CD8-positive, alpha-beta memory T cell (primary cell): Measurements from ENCODE around the gene SLC39A11. TPM values are rescaled to one million over a fixed set of nuclear protein-coding genes. Genes with fewer than 3 reads are reported as not detected.
"Not testable (repeated sequence)": the region's sequence is repeated elsewhere in the genome, so short reads cannot be mapped to it uniquely, and the experiment has no call there.

Experiments
- CTCF ChIA-PET: fragments of 350-600 bp; sonication (Branson Sonifier 250); formaldehyde crosslinking; loops from one replicate; lab custom pipeline; 2021; ENCODE audit warnings: antibody characterized with exemption; lab: Charles Lee
- POLR2A ChIA-PET: fragments of 350-600 bp; sonication (Branson Sonifier 250); formaldehyde crosslinking; loops from one replicate; lab custom pipeline; 2021; ENCODE audit warnings: antibody characterized with exemption; lab: Charles Lee
- DNase-seq, 5 donors: peaks; one replicate each; pipeline versions ENCODE4 v3.0.0 to v3.0.0-alpha.2; 2020 to 2022; ENCODE audit warnings: mixed read lengths in 1 of 5
- H3K27ac ChIP-seq: one replicate; pipeline ENCODE4 v1.7.0; 2013; ENCODE audit warnings: low read depth, mild to moderate bottlenecking, low read length, moderate library complexity
- H3K27me3 ChIP-seq: 2 replicates; pipeline ENCODE4 v1.7.0; 2013; ENCODE audit warnings: low read length, mild to moderate bottlenecking; ENCODE audit not compliant: insufficient read depth, poor library complexity, severe bottlenecking
- H3K36me3 ChIP-seq: 2 replicates; pipeline ENCODE4 v1.7.0; 2013; ENCODE audit warnings: mild to moderate bottlenecking, low read length, moderate library complexity; ENCODE audit not compliant: insufficient read depth
- H3K4me1 ChIP-seq: 2 replicates; pipeline ENCODE4 v1.7.0; 2013; ENCODE audit warnings: mild to moderate bottlenecking, low read length, moderate library complexity; ENCODE audit not compliant: insufficient read depth
- H3K4me3 ChIP-seq: 2 replicates; pipeline ENCODE4 v1.7.0; 2013; ENCODE audit warnings: mild to moderate bottlenecking, low read length
- H3K9me3 ChIP-seq: 2 replicates; pipeline ENCODE4 v1.7.0; 2013; ENCODE audit warnings: mild to moderate bottlenecking, low read length
- H3K27ac Mint-ChIP-seq, 8 donors: one replicate each; pipeline ENCODE4 v1.8.0; 2020 to 2021; ENCODE audit warnings: mixed read lengths in 8 of 8, mild to moderate bottlenecking in 6 of 8, inconsistent platforms in 3 of 8, moderate library complexity in 3 of 8
- H3K27me3 Mint-ChIP-seq, 2 donors: one replicate each; pipeline ENCODE4 v1.8.0; 2020 to 2021; ENCODE audit warnings: mixed read lengths in 2 of 2, mild to moderate bottlenecking in 1 of 2, moderate library complexity in 1 of 2
- H3K36me3 Mint-ChIP-seq, 3 donors: one replicate each; pipeline ENCODE4 v1.8.0; 2020 to 2021; ENCODE audit warnings: mixed read lengths in 3 of 3, inconsistent platforms in 1 of 3, mild to moderate bottlenecking in 1 of 3
- H3K4me1 Mint-ChIP-seq, 3 donors: one replicate each; pipeline ENCODE4 v1.8.0; 2020 to 2021; ENCODE audit warnings: mixed read lengths in 3 of 3, inconsistent platforms in 1 of 3, mild to moderate bottlenecking in 1 of 3
- H3K4me3 Mint-ChIP-seq, 7 donors: one replicate each; pipeline ENCODE4 v1.8.0; 2020 to 2021; ENCODE audit warnings: mixed read lengths in 7 of 7, mild to moderate bottlenecking in 6 of 7, moderate library complexity in 4 of 7, inconsistent platforms in 2 of 7
- H3K9me3 Mint-ChIP-seq, 5 donors: one replicate each; pipeline ENCODE4 v1.8.0; 2020 to 2022; ENCODE audit warnings: mixed read lengths in 5 of 5, mild to moderate bottlenecking in 3 of 5, moderate library complexity in 2 of 5, inconsistent platforms in 1 of 5
- polyA plus RNA-seq: library from polyadenylated mRNA; unstranded; fragments of 300-500 nt; fragmentation: Illumina TruSeq; gene quantifications from one replicate; pipeline ENCODE4 v1.2.3, GENCODE V29; 2021
- total RNA-seq, 2 experiments: library from RNA; stranded (reverse); gene quantifications; one replicate each; pipeline ENCODE4 v1.2.3, GENCODE V29; 2021

Gene SLC39A11
- total and polyA plus RNA-seq, 3 experiments from 2014 or later, result 13.1 to 18.5 (median 17.2) TPM

- Histone ChIP-seq H3K27ac (no peak overlapping the region), H3K36me3 (no peaks in the 10 kb centered on the region), H3K4me3 (no peak overlapping the region), H3K9me3 (no peaks in the 10 kb centered on the region), H3K4me1 (no peaks in the 10 kb centered on the region), H3K27me3 (no peaks in the 10 kb centered on the region)
- no peak overlapping the region for H3K27ac Mint-ChIP-seq
- no peaks in the 10 kb centered on the region for H3K27me3 Mint-ChIP-seq
- no peaks in the 10 kb centered on the region for H3K4me1 Mint-ChIP-seq
- no peak overlapping the region for H3K4me3 Mint-ChIP-seq
- ChIA-PET CTCF (no interaction called here), POLR2A (no interaction called here)
- peaks cover 0 to 4% (median 0%) of the 10 kb centered on the region in 5 donors for H3K9me3 Mint-ChIP-seq
- peaks cover 12 to 52% (median 14%) of the 10 kb centered on the region in 3 donors for H3K36me3 Mint-ChIP-seq
- DNase-seq, result no peak
Measured at GRCh38 chr17:72775919-72776318, 316.6 kb downstream of the SLC39A11 start.

GRCh38 chr17:72775237-72775636, 317.3 kb downstream of the SLC39A11 start:
- Mint-ChIP-seq H3K36me3 (peaks cover 12 to 56% (median 16%) of the 10 kb centered on the region in 3 donors), H3K27ac (no peak overlapping the region), H3K27me3 (no peaks in the 10 kb centered on the region), H3K4me3 (no peak overlapping the region), H3K9me3 (peaks cover 0 to 7% (median 0%) of the 10 kb centered on the region in 5 donors), H3K4me1 (no peaks in the 10 kb centered on the region)
- H3K27me3 ChIP-seq, result no peaks in the 10 kb centered on the region
- H3K9me3 ChIP-seq, result no peaks in the 10 kb centered on the region
- H3K27ac ChIP-seq, result no peak overlapping the region
- H3K36me3 ChIP-seq, result no peaks in the 10 kb centered on the region
- ChIA-PET CTCF (interaction anchor here (0.9 kb wide), 1 partner anchor 48 kb away, joined by 3 read pairs; no protein-coding TSS in a partner anchor), POLR2A (no interaction called here)
- H3K4me3 ChIP-seq, result no peak overlapping the region
- DNase-seq, result no peak
- H3K4me1 ChIP-seq, result no peaks in the 10 kb centered on the region

GRCh38 chr17:72774236-72774635, 318.3 kb downstream of the SLC39A11 start:
- Histone ChIP-seq H3K27ac (no peak overlapping the region), H3K4me1 (no peaks in the 10 kb centered on the region), H3K36me3 (no peaks in the 10 kb centered on the region), H3K4me3 (no peak overlapping the region), H3K27me3 (no peaks in the 10 kb centered on the region), H3K9me3 (no peaks in the 10 kb centered on the region)
- ChIA-PET CTCF (interaction anchor here (1.2 kb wide), 1 partner anchor 9 kb away, joined by 3 read pairs; no protein-coding TSS in a partner anchor), POLR2A (no interaction called here)
- no peaks in the 10 kb centered on the region for H3K27me3 Mint-ChIP-seq
- peaks cover 12 to 54% (median 18%) of the 10 kb centered on the region in 3 donors for H3K36me3 Mint-ChIP-seq
- no peaks in the 10 kb centered on the region for H3K4me1 Mint-ChIP-seq
- DNase-seq, result no peak
- H3K27ac Mint-ChIP-seq, result no peak overlapping the region
- peaks cover 0 to 4% (median 0%) of the 10 kb centered on the region in 5 donors for H3K9me3 Mint-ChIP-seq
- H3K4me3 Mint-ChIP-seq, result no peak overlapping the region

- H3K4me3 Mint-ChIP-seq, H3K4me3 ChIP-seq, H3K4me1 ChIP-seq, DNase-seq, H3K9me3 ChIP-seq, H3K36me3 ChIP-seq, H3K9me3 Mint-ChIP-seq, POLR2A ChIA-PET, H3K27me3 Mint-ChIP-seq, H3K4me1 Mint-ChIP-seq, H3K27ac ChIP-seq, H3K27me3 ChIP-seq, H3K27ac Mint-ChIP-seq: not testable (repeated sequence)
- CTCF ChIA-PET, result interaction anchor here (1.2 kb wide), 1 partner anchor 8 kb away, joined by 3 read pairs; no protein-coding TSS in a partner anchor
- peaks cover 10 to 54% (median 21%) of the 10 kb centered on the region in 3 donors for H3K36me3 Mint-ChIP-seq
Measured at GRCh38 chr17:72773225-72773624, 319.3 kb downstream of the SLC39A11 start.

- POLR2A ChIA-PET, result no interaction called here
- Histone ChIP-seq H3K4me1 (no peaks in the 10 kb centered on the region), H3K9me3 (no peaks in the 10 kb centered on the region), H3K4me3 (no peak overlapping the region), H3K27ac (no peak overlapping the region), H3K27me3 (no peaks in the 10 kb centered on the region), H3K36me3 (no peaks in the 10 kb centered on the region)
- CTCF ChIA-PET, result no interaction called here
- no peak for DNase-seq
- Mint-ChIP-seq H3K27ac (peak overlapping the region in 1 of 8 donors; percentile 80), H3K4me3 (no peak overlapping the region), H3K4me1 (no peaks in the 10 kb centered on the region), H3K36me3 (peaks cover 10 to 50% (median 21%) of the 10 kb centered on the region in 3 donors), H3K27me3 (no peaks in the 10 kb centered on the region), H3K9me3 (peaks cover 0 to 4% (median 0%) of the 10 kb centered on the region in 5 donors)
Measured at GRCh38 chr17:72772331-72772821, 320.1 kb downstream of the SLC39A11 start.

GRCh38 chr17:72771734-72772133, 320.8 kb downstream of the SLC39A11 start:
- ChIA-PET CTCF (no interaction called here), POLR2A (no interaction called here)
- Histone ChIP-seq H3K4me3 (no peak overlapping the region), H3K9me3 (no peaks in the 10 kb centered on the region), H3K27ac (no peak overlapping the region), H3K4me1 (no peaks in the 10 kb centered on the region), H3K36me3 (no peaks in the 10 kb centered on the region), H3K27me3 (no peaks in the 10 kb centered on the region)
- Mint-ChIP-seq H3K36me3 (peaks cover 10 to 45% (median 21%) of the 10 kb centered on the region in 3 donors), H3K4me3 (no peak overlapping the region), H3K9me3 (peaks cover 0 to 4% (median 0%) of the 10 kb centered on the region in 5 donors), H3K27ac (no peak overlapping the region), H3K27me3 (no peaks in the 10 kb centered on the region), H3K4me1 (no peaks in the 10 kb centered on the region)
- DNase-seq, result no peak

GRCh38 chr17:72766761-72767356, 325.6 kb downstream of the SLC39A11 start:
- Mint-ChIP-seq H3K27ac (no peak overlapping the region), H3K9me3 (peaks cover 0 to 4% (median 0%) of the 10 kb centered on the region in 5 donors), H3K4me1 (no peaks in the 10 kb centered on the region), H3K4me3 (no peak overlapping the region), H3K36me3 (peaks cover 2 to 19% (median 8%) of the 10 kb centered on the region in 3 donors), H3K27me3 (no peaks in the 10 kb centered on the region)
- POLR2A ChIA-PET, result no interaction called here
- no peak overlapping the region for H3K4me3 ChIP-seq
- no peaks in the 10 kb centered on the region for H3K4me1 ChIP-seq
- H3K9me3 ChIP-seq, result no peaks in the 10 kb centered on the region
- CTCF ChIA-PET, result no interaction called here
- no peak overlapping the region for H3K27ac ChIP-seq
- no peaks in the 10 kb centered on the region for H3K36me3 ChIP-seq
- no peaks in the 10 kb centered on the region for H3K27me3 ChIP-seq
- no peak for DNase-seq

GRCh38 chr17:72765368-72766153, 326.9 kb downstream of the SLC39A11 start:
- Mint-ChIP-seq H3K9me3 (peaks cover 0 to 3% (median 0%) of the 10 kb centered on the region in 5 donors), H3K27ac (no peak overlapping the region), H3K36me3 (peaks cover 0 to 10% (median 9%) of the 10 kb centered on the region in 3 donors), H3K27me3 (no peaks in the 10 kb centered on the region), H3K4me3 (no peak overlapping the region), H3K4me1 (no peaks in the 10 kb centered on the region)
- Histone ChIP-seq H3K9me3 (no peaks in the 10 kb centered on the region), H3K27ac (no peak overlapping the region), H3K36me3 (no peaks in the 10 kb centered on the region), H3K4me1 (no peaks in the 10 kb centered on the region), H3K4me3 (no peak overlapping the region), H3K27me3 (no peaks in the 10 kb centered on the region)
- ChIA-PET POLR2A (no interaction called here), CTCF (interaction anchor here (0.9 kb wide), 1 partner anchor 8 kb away, joined by 3 read pairs; no protein-coding TSS in a partner anchor)
- no peak for DNase-seq
